GM08714 (cell line): Measurements from ENCODE around the gene CPOX.
A peak's percentile ranks its signal among the peaks of the same experiment; 100 is the strongest.

Source experiments
- H3K4me3 ChIP-seq: fragments of 200-500 bp; sonication (Bioruptor generic); 2 replicates; pipeline ENCODE4 v1.5.1; 2014; ENCODE audit warnings: mild to moderate bottlenecking, low read length, inconsistent platforms
- ZNF274 ChIP-seq: IDR thresholded peaks from 2 replicates; pipeline ENCODE4 v1.6.1; 2012; ENCODE audit warnings: mild to moderate bottlenecking, low read depth, low read length

CPOX gene

DNA sequence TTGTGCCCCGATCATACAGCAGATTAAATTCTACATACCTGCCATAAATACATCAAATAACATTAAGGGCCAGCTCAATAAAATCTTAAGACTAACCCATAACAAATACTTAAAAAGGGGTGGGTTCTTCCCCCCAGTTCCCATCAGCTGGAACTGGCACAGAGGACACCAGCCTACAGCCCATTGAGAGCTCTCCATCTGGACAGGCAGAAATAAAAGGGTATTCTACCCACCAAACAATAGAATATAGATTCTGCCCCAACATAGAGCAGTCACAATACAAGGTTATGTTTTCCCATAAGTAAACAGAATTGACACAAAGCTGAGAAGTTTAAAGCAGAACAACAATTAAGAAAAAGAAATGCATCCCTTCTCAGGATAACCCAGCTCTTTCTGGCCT is 11.9 kb downstream of the CPOX start:
- no peak for TF ChIP-seq ZNF274
- no peak overlapping the region for H3K4me3 ChIP-seq

DNA sequence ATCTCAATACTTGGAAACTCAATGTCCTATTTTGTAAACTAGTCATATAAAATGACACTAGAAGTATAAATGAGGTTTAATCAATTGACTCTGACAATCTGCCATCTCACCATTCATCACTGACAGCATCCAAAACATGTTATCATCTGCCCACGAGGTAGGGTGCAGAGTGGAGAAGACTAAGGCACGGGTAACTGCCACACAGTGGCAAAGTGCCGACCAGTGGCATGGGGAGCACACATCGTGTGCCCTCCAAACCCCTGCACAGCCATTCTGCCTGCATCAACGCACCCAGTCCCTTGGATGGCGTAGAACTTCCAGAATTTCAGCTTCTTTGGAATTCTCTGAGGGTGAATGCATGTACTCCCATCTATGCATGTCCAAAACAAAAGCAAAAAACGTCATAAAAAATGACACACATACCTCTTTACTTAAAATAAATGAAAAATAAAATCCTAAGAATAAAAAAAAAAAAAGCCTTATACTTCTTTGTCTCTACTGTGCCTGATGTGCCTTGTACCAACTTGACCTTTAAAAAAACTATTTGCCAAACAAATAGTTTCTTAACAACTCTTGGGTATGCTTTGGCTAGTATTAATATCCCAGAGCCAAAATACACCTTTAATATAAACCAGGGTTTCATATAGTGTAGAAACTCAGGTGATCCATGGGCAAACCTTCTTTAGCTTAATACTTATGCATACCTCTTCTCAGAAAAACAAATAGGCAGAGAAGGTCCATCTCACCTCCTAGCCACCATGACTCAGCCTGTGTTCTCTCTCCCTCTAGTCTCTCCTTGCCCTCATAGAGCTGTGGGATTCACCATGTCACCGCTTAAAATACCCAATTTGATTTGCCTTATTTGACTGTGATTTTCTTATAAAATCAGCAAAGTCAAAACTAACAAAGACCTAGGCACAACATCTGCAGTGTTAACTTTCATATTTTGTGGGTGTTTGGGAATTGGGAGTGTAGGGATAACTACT is 12.7 kb downstream of the CPOX start:
- no peak overlapping the region for H3K4me3 ChIP-seq

DNA sequence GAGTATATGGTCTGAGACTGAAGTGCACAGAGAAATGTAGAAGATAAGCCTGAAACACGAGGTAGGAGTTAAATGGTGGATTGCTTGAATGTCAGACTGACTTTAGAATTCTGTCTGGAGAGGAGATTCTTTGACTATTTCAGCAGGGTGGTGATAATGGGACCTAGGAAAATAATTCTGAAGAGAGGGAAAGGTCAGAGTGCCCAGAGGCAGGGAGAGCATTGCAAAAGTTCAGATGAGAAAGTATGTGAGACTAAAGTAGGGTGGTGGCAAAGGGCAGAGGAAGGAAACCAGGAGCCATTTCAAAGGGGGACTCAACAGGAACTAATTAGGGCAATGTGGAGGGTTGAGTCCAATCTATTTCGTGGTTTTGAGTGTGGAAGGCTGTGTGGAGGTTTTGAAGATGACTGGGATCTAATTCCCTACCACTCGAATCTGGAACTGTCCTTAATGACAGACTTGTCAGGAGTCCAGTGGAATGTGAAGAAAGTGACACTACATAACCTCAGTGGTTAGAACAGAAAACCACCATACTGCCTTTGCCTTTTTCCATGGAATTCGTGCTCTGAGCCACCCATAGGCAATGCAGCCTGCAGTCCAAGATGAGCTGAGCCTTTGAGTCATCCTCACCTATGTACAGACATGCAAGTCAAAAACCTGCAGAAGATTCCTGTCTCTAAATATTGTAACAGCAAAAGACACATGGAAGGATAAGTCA is 16.1 kb downstream of the CPOX start:
- no peak for TF ChIP-seq ZNF274
- H3K4me3 ChIP-seq: no peak overlapping the region

More for the DNA sequence above, 12.7 kb downstream of the CPOX start:
- TF ChIP-seq ZNF274: no peak

DNA sequence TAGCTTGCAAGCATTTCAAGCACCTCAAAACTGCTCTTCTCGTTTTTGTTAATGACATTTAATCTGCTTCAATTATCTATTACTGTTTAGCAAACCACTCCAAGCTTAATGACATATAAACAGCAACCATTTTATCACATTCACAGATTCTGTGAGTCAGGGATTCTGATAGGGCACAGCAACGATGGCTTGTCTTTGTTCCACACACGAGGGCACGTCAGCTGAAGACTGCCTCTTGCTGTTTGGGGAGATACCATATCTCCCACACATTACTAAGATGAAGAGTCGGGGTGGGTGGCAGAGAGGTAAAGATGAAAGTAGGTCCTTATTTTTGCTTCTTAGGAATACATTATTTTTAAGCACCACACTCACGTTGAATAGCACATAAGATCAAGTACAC is 19.3 kb downstream of the CPOX start:
- TF ChIP-seq ZNF274: no peak
- H3K4me3 ChIP-seq: no peak overlapping the region

DNA sequence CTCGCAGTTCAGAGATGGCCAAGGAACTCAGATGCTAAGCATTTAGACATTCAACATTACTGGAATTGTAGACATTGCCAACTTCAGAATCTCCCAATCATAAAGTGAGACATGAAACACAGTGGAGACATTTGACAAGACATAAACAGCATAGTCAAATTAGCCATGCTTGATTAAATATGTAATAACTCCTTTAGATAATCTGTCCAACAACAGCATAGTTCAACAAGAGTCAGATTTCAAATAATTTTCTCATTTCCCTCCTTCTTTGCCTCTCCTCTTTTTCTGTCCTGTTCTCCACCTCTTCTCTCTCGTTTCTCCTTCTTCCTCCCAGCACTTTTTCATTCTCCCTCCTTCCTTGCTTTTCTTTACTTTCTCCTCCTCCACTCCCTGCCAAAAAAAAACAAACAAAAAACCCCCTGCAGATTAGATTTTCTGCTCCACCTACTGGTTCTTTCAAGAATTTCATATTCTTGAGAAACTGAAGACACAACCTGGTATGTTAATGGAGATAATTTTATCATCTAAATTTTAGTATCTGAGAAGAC is 20.2 kb downstream of the CPOX start:
- peak overlapping the region; percentile 34 for H3K4me3 ChIP-seq
- TF ChIP-seq ZNF274: no peak

DNA sequence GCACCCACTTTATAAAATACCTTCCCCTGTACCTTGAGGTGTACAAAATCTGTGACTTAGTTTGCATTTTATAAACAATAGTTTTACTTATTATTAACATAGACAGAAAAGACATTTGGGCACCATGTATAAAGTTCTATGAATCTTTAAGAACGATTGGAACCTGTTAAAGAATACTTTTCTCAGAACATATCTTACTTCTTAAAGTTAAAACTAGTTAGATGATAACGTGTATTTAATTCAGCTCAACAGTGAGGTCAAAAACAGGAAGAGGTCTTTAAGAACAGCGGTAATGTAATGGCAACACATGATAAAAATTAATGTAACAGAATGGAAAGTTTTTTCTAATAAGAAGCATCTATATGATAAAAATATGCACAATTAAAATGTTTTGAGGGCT is 25.0 kb downstream of the CPOX start:
- no peak overlapping the region for H3K4me3 ChIP-seq
- TF ChIP-seq ZNF274: no peak

DNA sequence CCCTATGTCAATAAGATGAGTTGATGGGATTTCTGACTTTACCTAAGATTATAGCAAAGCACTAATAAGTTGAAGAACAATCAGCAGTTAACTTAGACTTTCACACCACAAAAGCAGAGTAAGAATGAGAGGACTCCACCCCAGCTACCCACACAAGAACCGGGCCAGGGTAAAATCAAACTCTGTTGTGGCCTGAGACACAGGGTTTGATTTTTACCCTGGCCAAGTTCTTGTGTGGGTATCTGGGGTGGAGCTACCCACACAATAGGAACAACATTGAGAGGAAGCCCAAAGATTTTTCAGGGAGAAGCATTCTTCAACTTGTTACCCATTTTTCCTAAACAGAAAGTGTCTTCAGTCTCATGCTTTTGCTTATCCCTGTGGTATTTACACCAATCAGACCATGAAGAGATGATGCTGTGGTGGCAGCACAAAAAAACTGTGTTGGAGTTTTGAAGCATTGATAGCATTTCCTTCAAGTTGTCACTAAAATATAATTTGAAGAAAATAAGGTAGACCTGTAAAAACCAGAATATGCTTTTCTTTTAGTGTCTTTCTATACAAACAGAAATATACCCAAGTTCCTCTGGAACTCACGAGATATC is 25.6 kb downstream of the CPOX start:
- no peak for TF ChIP-seq ZNF274
- H3K4me3 ChIP-seq: peak overlapping the region; percentile 49; the same call in 1 of the 2 replicates

DNA sequence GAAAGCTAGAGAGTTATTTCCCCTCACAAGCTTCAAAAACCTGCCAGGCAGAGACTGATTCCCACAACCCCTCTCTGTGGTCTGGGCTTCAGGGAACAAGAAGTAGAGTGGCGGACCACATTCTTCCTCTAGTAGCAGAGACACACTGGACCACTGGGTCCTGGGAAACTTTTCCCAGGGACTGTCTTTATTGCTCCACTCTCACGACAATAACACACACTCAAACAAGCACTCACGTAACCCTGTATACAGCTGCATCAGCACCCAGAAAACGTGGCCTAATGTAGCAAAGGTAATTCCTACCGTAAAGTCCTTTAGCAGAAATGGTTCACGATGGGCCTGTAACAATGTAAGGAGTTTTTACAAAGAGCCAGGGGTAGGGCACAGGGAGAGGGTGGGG is 27.6 kb downstream of the CPOX start:
- no peak for TF ChIP-seq ZNF274

DNA sequence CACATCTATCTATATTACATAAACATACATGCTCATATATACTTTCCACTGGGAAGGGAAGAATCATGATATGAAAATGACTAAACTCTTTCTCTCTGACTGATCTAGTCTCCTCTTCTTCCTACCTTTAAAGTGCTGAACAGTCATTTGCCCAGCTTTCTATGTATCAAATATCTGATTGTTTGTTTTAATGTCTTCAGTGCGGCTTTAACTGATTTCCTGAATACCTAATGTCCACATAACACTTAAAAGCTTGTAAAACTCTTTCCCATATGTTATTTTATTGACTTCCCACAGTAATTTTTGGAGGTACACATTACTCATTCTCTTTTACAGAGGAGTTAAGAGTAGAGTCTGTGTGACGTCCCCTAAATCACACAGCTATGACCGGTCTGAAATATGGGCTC is 28.2 kb downstream of the CPOX start:
- TF ChIP-seq ZNF274: no peak
- no peak overlapping the region for H3K4me3 ChIP-seq

More for the DNA sequence above, 27.6 kb downstream of the CPOX start:
- H3K4me3 ChIP-seq: peak overlapping the region; percentile 12; the same call in 1 of the 2 replicates

DNA sequence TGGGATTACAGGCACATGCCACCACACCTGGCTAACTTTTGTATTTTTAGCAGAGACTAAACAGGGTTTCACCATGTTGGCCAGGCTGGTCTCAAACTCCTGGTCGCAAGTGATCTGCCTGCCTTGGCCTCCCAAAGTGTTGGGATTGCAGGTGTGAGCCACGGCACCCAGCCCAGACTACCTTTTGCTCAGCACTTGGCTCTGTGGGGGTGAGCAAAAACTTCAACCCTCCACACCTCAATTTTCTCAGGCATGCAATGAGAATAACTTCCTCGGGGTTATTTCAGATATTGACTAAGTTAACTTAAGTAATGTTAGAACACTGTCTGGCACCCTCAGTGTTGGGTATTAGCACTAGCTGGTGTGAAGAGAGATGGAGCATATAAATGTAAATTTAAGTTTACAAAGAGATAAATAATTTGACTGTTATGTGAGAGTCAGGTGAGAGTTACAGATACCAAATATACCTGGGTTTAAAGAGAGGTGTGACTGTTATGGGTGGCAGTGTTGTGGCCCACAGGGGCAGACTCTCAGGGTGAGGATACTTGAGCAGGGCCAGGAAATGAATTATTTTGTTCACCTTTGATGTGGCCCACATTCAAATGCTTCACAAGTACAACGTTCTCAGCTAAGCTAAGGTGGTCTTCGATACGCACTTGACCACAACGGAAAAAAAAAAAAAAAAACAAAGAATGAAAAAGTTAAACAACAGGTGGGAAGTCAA is 29.0 kb downstream of the CPOX start:
- no peak for TF ChIP-seq ZNF274
- peak overlapping the region; percentile 13; the same call in 1 of the 2 replicates for H3K4me3 ChIP-seq

DNA sequence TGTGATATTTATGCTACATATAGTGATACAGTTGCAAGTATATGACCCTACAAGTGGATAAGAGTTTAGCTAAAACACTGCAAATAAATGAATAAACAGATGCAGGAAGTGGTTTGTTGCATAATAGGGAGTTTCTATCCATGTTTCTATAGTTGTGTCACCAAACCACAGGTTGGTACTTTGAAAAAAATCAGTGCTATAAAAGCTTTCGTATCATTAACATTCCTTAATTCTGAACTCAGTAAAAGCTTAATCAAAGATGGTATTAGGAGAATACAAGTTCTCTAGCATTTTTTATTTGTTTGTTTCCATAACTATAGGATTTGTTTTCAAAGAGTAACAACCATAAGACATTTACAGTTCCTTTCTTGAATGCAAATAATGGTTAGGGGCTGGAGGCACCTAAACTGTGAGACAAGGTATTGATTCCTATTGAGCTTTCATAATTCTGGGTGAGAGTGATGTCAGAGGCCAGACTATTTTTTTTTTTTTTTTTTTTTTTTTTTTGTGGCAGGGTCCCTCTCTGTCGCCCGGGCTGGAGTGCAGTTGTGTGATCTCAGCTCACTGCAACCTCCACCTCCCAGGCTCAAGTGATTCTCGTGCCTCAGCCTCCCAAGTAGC is 29.6 kb downstream of the CPOX start:
- H3K4me3 ChIP-seq: peak overlapping the region; percentile 58; the same call in 1 of the 2 replicates
- no peak for TF ChIP-seq ZNF274

DNA sequence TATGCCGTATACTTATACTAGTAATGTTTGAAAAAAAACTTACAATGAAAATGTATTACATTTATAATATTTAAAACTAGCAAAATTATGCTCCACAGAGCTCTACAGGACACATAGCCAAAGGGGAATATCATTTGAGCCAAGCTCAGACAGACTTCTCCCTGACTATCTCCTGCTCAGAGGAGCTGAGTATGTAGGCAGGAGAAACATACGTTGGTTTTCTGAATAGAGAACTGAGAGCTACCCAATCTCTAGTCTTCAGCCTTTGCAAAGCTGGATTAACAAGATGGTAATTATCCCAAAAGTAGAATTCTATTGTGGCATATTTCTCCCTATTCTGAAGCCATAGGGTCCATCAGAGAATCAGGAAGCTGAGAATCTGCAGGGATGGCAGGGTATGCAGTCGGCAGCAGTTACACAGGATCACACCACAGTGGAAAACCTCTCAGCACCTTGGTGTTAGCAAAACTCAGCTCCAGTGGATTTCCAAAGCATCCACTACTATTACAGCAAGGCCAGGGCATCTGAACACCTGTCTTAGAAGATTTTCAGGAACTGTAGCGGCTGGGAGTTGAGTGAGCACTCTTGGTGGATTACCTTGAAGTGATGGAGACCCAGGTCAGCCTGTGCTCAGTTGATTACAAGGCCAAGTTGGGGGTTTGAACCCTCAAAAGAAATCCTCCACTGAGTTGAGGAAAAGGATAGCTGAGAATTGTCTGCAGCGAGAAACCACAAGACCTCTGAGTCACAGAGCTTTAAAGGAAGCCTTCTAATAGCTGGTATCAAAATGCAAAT is 31.5 kb downstream of the CPOX start:
- H3K4me3 ChIP-seq: peak overlapping the region; percentile 71
- TF ChIP-seq ZNF274: no peak
